ENCODE results near the gene GATA3.

GATA3 gene

GRCh38 chr10:8104005-8104404 lies 49.5 kb downstream of the GATA3 start:
- DNase-seq (ENCODE audit: low spot score) = no peak
- Histone ChIP-seq H3K27ac (no peak overlapping the region), H3K4me3 (no peak overlapping the region)
- no peak for TF ChIP-seq CTCF (IDR thresholded peaks at IDR 0.05)

GRCh38 chr10:8104721-8105120 lies 50.2 kb downstream of the GATA3 start:
- Histone ChIP-seq H3K4me3 (no peak overlapping the region), H3K27ac (no peak overlapping the region)
- DNase-seq (ENCODE audit: low spot score) = no peak
- no peak for TF ChIP-seq CTCF (IDR thresholded peaks at IDR 0.05)

DNA sequence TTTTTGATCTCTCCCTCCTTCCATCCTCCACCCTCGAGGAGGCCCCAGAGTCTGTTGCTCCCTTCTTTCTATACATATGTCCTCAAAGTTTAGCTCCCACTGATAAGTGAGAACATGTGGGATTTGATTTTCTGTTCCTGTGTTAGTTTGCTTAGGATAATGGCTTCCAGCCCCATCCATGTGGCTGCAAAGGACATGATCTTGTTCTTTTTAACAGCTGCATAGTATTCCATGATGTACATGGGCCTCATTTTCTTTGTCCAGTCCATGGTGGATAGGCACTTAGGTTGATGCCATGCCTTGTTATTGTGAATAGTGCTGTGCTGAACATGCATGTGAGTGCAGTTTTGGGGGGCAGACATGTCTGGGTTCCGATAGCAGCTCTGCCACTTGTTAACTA lies 51.4 kb downstream of the GATA3 start:
- no peak for TF ChIP-seq CTCF (IDR thresholded peaks at IDR 0.05)

DNA sequence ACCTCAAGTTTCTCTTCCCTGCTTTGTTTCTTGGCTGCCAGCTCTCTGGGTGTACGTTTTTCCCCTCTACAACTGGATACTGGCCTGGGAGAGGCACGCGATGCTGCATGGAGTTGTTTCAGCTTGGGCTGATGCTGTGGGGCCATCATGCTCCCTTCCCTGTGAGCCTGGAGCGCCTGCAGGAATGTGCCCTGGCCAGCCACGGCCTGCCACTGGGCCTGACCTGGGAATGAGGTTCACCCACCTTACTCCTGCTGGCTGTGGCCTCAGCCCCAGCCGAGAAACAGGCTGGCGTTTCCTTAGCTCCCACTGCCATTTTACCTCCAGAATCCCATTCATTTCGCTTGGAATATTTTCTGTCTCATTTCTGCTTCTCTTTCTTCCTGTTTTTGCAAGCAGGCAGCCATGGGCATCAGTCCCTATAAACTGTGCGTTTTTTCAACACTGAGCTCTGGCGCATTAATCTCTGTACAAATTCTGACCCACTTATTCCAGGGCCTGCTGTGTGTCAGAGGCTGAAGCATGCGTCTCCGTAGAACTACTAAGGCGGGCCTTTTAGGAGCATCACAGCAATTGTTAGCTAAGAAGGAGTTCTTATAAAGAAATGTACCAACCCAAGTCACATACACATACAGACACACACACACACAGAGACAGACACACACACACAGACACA lies 57.9 kb downstream of the GATA3 start:
- no peak for TF ChIP-seq CTCF (IDR thresholded peaks at IDR 0.05)
- no peak overlapping the region for H3K27ac ChIP-seq
- H3K4me3 ChIP-seq = no peak overlapping the region
- no peak for DNase-seq (ENCODE audit: low spot score)

More for the DNA sequence above, 51.4 kb downstream of the GATA3 start:
- Histone ChIP-seq H3K27ac (no peak overlapping the region), H3K4me3 (no peak overlapping the region)
- DNase-seq (ENCODE audit: low spot score) = no peak

GRCh38 chr10:8112942-8113442 lies 58.5 kb downstream of the GATA3 start:
- no peak overlapping the region for H3K27ac ChIP-seq
- DNase-seq (ENCODE audit: low spot score) = no peak
- H3K4me3 ChIP-seq = no peak overlapping the region
- TF ChIP-seq CTCF (IDR thresholded peaks at IDR 0.05) = no peak

- Histone ChIP-seq H3K4me3 (no peak overlapping the region), H3K27ac (no peak overlapping the region)
- no peak for TF ChIP-seq CTCF (IDR thresholded peaks at IDR 0.05)
- no peak for DNase-seq (ENCODE audit: low spot score)
Observed at GRCh38 chr10:8113616-8114015, 59.1 kb downstream of the GATA3 start.
